GM10266 (cell line): Measurements from ENCODE around the gene SNCA.

Experiments used
- DNase-seq: peaks from one replicate; pipeline ENCODE4 v3.0.0; 2012; ENCODE audit errors: extremely low spot score
- TF ChIP-seq, protein P1 (sequence below): IDR thresholded peaks from 2 replicates; pipeline ENCODE4 v1.5.1; 2012; ENCODE audit warnings: mild to moderate bottlenecking, low read depth; ENCODE audit not compliant: control insufficient read depth, insufficient read depth; ENCODE audit errors: missing control alignments

The SNCA gene

GRCh38 chr4:89725268-89725667, 111.7 kb downstream of the SNCA start:
- no peak for DNase-seq
- TF ChIP-seq, protein P1, sequence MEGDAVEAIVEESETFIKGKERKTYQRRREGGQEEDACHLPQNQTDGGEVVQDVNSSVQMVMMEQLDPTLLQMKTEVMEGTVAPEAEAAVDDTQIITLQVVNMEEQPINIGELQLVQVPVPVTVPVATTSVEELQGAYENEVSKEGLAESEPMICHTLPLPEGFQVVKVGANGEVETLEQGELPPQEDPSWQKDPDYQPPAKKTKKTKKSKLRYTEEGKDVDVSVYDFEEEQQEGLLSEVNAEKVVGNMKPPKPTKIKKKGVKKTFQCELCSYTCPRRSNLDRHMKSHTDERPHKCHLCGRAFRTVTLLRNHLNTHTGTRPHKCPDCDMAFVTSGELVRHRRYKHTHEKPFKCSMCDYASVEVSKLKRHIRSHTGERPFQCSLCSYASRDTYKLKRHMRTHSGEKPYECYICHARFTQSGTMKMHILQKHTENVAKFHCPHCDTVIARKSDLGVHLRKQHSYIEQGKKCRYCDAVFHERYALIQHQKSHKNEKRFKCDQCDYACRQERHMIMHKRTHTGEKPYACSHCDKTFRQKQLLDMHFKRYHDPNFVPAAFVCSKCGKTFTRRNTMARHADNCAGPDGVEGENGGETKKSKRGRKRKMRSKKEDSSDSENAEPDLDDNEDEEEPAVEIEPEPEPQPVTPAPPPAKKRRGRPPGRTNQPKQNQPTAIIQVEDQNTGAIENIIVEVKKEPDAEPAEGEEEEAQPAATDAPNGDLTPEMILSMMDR: no peak

- no peak for DNase-seq
- TF ChIP-seq, protein P1: no peak
Observed at GRCh38 chr4:89724716-89725115, 112.2 kb downstream of the SNCA start.

- no peak for DNase-seq
- TF ChIP-seq, protein P1: no peak
Observed at GRCh38 chr4:89723096-89723495, 113.9 kb downstream of the SNCA start.

- DNase-seq: no peak
- TF ChIP-seq, protein P1: no peak
Observed at GRCh38 chr4:89722517-89722916, 114.4 kb downstream of the SNCA start.

GRCh38 chr4:89720981-89721380, 116.0 kb downstream of the SNCA start:
- TF ChIP-seq, protein P1: no peak
- no peak for DNase-seq

GRCh38 chr4:89719536-89720090, 117.3 kb downstream of the SNCA start:
- no peak for DNase-seq
- TF ChIP-seq, protein P1: no peak

GRCh38 chr4:89716893-89717292, 120.1 kb downstream of the SNCA start:
- TF ChIP-seq, protein P1: no peak
- no peak for DNase-seq
